GM18519 (cell line): ENCODE data around the gene UBE2L3.
"Not testable (repeated sequence)": the region's sequence is repeated elsewhere in the genome, so short reads cannot be mapped to it uniquely, and the experiment has no call there.

Experiments
- ATAC-seq: cut with Tn5 transposase; IDR thresholded peaks from one replicate; pipeline ENCODE4 v1.9.1; 2021; ENCODE audit warnings: mild to moderate bottlenecking, moderate library complexity; ENCODE audit not compliant: unreplicated experiment, low FRiP score

The UBE2L3 gene

DNA sequence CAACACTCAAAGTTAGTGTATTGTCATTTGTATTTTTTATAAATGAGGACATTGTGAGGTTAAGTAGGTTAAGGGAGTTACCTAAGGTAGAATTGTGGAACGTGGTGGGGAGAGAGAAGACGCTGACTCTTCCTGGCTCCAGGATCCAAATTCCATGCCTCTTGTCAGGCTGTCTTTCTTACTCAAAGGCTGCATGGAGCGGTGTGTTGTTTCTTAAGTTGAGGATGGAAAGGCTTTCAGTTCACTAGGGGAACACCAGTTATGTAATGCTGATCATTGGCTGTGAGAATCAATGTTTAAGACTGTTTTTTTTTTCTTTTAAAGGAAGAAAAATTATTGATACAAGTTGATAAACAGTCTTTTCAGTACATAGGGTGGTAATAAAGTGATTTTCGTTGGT is 2.9 kb downstream of the UBE2L3 start:
- no peak for ATAC-seq

DNA sequence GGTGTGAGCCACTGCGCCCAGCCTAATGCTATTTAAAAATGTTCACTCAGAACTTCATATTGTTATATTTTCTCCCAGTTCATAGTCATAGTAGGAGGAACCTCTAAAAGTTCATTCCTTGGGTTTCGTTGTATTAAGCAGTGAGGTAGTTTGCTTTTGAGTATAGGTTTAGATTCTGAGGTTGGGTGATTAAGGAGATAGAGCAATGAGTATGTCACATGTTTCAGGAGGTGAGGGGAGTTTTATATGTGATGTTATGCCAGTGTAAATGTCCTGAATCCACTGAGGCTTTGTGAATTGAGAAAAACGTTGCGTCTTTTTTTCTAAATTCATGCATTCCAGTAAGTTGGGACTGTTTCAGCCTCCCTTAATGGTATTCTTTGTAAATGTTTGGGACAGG is 4.2 kb downstream of the UBE2L3 start:
- ATAC-seq, result no peak

DNA sequence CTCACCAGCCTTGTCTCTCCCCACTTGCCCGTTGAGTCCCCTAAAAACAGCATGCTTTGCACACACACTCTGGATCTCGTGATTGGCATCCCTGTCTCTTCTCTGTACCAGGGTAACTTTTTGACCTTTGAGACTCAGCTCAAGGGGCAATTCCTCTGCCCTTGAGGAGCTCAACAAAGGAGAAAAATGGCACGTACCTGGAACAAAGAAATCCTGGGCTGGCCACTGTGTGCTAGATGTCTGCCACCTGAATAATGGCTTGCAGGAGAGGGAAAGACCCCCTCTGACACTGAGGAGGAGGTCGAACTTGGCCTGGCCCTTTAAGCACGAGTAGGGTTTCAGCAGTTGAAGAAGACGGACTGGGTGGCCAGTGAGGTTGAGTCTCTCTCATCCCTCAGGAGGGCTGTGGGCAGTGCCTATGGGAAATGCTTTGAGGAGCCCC is 5.8 kb downstream of the UBE2L3 start:
- ATAC-seq, result no peak

DNA sequence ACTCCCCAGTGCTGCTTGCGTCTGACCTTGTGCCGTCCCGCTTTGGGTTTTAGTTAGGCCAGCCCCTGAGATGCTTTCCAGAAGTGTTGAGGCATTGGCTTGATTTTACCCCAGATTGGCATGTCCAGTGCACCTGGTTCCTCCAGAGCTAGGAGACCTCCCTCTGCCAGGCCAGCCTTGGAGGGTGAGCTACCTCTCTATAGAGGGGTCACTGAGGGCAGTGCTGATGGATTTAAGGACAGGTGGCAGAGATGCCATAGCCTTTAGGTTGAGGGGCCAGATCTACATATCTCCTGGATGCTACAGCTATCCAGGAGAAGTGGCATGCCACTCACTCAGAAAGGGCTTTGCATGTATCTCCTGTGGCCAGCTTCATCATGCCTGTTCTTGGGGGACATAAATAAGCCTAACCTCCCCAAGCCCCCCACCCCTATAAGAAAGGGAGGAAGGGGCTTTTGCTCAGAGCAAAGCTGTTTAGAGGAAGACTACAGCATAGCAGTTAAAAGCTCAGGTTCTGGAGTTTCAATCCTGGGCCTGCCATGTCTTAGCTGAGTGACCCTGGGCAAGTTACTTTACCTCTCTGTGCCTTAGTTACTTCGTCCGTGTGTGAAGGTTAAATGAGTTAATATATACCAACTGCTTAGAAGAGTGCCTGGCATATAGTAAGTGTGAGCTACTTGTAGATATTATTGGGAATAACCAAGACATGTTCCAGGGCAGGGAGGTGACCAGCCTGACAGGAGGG is 6.4 kb downstream of the UBE2L3 start:
- ATAC-seq, result no peak

DNA sequence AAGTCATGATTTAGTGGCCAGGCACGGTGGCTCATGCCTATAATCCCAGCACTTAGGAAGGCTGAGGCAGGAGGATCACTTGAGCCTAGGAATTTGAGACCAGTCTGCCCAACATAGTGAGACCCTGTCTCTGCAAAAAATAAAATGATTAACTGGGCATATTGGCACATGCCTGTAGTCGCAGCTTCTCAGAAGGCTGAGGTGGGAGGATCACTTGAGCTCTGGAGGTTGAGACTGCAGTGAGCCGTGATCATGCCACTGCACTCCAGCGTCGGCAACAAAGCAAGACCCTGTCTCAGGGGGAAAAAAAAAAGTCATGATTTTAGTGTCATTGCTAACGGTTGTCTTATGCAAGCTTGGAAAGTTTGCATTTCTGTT is 11.9 kb downstream of the UBE2L3 start:
- no peak for ATAC-seq

DNA sequence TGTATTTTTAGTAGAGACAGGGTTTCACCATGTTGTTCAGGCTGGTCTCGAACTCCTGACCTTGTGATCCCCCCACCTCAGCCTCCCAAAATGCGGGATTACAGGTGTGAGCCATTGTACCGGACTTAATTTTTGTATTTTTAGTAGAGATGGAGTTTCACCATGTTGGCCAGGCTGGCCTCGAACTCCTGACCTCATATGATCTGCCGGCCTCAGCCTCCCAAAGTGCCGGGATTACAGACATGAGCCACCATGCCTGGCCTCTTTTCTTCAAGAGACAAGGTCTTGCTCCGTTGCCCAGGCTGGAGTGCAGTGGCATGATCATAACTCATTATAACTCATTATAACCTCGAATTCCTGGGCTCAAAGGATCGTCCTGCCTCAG is 13.1 kb downstream of the UBE2L3 start:
- not testable (repeated sequence) for ATAC-seq

DNA sequence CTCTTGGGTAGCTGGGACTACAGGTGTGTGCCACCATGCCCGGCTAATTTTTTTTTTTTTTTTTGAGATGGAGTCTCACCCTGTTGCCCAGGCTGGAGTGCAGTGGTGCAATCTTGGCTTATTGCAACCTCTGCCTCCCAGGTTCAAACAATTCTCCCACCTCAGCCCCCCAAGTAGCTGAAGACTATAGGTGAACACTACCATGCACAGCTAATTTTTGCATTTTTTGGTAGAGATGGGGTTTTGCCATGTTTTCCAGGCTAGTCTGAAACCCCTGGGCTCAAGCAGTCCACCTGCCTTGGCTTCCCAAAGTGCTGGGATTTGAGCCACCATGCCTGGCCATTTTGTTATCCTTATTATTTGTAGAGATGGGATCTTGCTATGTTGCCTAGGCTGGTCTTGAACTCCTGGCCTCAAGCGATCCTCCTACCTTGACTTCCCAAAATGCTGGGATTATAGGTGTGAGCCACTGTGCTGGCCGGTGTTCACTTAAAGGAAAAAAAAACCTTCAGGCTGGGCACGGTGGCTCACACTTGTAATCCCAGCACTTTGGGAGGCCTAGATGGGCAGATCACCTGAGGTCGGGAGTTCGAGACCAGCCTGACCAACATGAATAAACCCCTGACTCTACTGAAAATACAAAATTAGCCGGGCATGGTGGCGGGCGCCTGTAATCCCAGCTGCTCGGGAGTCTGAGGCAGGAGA is 13.6 kb downstream of the UBE2L3 start:
- ATAC-seq, result not testable (repeated sequence)

DNA sequence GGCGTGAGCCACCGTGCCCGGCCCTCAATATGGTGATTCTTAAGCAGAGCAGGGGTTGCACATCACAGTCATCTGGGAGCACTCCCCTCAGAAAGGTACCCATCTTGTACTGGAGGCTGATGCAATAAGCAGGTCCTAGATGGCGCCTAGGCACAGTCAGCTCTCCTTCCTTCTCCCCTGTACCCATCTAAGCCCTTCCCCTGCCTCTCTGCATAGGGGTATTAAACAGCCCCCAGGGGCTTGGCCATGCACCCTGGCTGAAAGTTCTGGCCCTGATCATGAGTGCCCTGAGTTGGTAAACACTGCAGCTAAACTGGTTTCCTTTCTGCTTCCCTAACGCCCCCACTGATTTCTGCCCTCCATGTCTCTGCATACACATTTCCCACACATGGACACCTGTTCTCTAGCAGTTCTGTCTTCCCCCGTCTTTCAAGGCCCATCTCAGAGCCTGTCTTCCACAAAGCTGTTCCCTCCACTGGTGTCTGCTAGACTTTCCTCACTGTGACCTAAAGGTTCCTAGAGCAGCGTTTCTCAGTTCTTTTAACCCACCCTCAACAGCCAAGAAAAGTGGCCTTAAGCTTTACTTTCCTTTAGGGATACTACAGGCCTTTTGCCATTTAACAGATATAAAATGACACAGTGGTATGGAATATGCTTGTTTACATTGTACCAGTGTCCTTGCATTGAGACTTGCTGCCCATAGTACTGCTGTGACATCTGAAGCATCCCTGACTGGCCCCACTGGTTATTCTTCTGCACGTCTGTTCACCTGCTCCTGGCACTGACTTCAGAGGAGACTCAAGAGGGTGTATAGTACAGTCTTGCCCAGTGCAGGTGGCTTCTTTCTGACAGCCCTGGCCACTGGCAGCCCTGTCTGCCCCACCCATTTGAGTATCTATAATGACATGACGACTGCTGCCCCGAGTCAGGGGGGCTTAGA is 15.6 kb downstream of the UBE2L3 start:
- ATAC-seq, result no peak

DNA sequence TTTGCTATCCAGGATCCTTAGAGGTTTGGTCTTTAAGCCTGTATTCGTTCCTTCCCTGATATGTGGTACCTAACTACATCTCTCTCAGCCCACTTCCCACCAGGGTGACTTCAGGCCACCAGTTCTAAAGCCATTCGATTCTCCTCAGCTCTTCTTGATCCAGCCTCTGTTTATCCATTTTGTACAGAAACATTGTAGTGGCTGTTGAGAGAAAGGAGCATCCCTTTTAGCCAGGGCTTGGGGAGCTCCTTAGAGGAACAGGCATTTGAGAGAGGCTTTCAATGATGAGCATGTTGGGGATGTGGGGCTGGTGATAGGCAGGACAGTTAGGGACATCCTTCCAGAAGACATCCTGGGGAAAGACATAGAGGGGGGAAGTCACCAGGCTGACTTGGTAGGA is 17.9 kb downstream of the UBE2L3 start:
- no peak for ATAC-seq

DNA sequence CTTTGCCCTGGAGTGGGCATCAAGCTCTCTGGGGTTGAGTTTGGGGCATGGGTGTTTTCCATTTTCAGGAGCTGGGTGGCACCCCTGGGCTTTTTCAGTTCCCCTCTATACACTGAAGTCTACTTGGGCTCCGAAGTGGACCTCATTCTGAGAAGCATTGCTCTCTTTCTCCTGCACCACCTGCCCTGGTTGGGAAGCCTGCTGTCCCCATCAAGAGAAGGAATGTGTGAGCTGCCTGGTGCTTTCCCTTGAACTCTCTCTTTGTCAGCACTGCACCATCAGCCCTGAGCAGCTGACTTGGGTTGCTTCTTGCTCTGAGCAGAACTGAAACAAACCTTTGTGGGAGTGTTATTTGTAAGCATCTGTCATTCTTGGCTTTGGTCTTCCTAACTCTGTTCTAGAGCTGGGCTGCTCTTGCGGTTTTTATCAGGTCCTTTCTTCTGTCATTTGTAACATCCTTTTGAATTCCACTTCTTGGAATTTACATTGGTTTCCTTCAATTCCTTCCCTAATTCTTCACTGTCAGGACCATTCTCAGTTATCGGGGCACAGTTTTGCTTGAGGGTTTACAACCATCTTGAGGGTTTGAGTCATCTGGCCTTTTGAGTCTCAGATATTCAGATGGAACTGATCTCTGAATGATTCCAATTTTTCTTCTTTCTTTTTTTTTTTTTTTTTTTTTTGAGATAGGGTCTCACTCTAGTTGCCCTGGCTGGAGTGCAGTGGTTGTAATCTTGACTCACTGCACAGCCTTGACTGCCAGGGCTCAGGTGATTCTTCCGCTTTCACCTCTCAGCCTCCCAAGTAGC is 20.5 kb downstream of the UBE2L3 start:
- ATAC-seq, result no peak

DNA sequence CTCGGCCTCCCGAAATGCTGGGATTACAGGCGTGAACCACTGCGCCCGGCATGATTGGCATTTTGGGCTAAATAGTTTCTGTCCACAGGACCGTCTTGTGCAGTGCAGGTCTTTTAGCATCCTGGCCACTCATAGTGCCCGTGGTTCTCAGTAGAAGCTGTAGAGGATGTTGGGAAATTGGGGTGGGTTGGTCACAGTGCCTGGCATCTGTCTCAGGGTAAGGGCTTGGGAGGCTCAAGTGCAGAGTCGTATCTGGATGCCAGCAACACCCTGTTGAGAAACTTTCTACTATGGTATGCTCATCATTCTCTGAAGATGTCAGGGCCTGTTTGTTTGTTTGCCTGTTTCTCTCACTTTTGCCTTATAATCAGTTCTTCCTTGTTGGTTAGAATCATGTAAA is 21.9 kb downstream of the UBE2L3 start:
- ATAC-seq, result no peak

DNA sequence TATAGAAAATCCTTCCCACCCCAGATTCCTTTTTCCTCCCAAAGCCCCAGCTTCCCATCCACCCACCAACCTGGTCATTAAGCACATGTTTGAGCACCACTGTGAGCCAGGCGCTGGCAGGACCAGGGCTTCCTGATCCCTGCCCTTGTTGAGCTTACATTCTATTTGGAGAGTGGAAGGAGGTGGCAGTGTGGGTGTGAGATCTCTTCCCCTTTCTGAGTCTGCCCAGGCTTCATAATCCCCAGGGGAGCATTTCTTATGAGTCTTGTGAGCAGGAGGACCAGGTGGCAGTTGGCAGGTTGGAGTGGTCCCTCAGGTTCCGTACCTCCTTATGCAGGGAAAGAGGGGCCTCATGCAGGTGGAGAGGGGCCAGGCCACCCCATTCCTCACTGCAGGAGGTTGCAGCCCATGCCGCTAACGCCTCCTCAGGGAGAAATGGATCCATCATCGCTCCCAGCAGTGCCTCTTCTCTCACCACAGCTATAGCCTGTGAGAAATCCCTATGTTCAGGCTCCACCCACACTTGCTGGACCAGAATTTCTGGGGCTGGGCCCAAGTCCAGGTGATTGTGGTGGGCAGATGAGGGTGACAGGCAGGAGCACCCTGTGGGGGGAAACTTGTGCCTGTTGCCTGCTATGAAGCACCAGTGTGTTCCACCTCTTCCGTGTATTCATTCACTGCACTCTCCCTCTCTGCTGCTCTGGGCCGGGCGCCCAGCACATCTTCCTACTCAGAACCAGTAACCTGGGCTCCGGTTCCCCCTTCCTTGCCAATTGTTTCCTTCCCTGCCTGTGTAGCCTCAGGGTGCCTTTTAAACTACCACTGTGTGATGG is 23.5 kb downstream of the UBE2L3 start:
- ATAC-seq, result no peak

DNA sequence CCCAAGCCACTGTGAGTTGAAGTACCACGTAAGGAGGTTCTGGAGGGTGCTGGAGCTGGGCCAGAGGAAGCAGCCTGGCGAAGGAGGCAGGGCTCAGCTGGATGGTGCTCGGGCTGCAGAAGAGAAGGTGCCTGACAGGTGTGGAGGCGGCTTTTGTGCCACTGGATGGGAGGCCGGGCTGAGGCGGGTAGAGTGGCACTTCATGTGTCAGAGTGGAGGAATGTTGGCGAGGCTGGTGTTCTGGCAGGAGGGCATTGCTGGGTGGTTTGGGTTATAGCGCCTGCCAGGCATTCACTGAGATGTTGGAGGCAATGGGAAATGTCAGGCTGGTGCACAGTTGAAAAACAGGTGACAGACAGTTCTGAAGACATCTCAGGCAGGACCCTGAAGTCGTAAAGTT is 24.2 kb downstream of the UBE2L3 start:
- ATAC-seq, result no peak

DNA sequence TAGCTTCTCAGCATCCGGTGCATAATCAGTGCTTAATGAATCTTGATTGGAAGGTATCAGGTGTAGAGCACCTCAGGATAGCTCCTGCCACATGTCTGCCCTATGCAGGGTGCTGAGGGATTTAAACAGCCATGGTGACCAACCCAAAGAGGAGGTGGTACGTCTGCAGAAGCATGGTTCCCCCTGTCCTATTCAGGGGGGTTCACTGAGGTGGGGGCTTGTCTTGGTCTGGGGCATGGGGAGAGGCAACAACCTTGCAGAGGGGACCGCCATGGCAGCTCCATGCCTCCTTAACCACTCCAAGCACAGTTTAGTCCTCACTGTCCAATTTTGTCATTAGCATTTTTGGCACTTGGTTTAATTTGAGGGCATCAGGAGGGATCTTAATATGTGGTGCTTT is 24.9 kb downstream of the UBE2L3 start:
- ATAC-seq, result no peak

DNA sequence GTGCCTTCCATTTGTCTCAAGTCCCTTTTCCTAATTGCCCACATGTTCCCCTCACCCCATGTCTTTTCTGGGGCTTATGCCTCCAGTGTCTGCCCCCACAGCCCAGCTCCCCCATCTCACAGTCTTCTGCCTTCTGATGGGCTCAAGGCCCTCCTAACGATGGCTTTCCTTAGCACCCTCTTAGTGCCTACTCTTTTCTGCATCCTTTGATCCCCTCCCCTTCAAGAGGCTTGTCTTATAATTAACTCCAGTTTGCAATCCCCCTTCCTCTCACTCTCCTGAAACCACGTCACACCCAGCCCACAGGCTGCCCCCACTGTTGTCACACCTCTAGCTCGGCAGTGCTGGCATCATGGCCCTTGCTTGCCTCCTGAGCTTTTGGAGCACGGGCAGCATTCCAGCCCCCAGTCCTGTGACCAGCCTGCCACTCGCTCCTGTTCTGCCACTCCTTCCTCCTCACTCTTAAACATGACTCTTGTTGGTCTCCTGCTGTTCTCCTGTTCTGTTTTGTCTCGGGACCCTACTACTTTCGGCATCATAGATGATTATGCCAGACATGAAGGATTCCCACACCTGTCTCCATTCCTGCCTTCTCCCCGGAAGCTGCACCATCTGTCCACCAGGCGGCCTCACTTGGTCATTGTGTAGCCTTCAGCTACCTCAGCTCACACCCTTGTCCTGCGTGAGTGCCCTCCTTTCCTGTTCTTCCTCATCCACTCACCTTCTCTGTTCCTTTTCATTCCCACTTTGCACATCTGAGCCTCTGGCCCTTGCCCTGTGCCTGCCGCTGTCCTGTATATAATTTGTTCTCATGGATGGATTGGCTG is 26.1 kb downstream of the UBE2L3 start:
- ATAC-seq, result no peak

DNA sequence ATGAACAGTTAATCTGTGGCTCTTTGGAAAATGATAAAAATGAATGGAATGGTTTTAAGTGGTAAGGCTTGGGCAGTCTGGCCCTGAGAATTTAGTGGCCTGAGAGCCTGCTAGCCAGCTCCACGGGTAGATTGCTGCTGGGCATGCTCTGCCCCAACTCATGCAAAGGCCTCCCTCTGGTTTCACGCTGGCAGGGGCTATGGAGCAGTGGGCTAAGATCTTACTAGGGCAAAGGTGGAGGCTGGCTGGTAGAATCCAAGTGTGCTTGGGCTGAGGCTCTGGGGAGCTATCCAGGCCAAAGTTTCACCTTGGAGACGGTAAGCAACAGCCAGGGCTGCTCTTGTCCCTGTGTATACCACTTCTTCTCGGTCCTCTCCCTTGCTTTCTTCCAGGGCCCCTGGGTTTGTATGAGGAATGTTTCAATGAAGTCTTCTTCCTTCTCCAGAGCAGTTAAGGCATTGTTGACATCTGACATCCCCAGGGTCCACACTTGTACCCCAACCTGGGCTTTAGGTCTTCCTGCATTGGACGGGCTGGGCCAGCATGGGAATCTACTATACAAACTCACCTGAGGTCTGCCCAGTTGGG is 27.4 kb downstream of the UBE2L3 start:
- no peak for ATAC-seq

DNA sequence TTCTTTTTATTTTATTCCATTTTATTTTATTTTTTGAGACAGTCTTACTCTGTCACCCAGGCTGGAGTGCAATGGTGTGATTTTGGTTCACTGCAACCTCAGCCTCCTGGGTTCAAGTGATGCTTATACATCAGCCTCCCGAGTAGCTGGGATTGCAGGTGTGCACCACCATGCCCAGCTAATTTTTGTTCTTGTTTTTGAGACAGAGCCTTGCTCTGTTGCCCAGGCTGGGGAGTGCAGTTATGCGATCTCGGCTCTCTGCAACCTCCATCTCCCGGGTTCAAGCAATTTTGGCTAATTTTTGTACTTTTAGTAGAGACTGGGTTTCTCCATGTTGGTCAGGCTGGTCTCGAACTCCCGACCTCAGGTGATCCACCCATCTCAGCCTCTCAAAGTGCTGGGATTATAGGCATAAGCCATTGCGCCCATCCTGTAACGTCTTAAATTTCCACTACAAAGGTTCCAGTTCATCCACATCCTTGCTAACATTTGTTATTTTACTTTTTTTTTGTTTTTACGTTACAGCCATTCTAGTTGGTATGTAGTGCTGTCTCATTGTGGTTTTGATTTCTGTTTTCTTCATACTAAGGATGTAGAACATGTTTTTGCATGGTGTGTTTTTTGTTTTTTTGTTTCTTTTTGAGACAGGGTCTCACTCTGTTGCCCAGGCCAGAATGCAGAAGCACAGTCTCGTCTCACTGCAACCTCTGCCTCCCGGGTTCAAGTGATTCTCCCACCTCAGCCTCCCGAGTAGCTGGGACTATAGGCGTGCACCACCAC is 29.0 kb downstream of the UBE2L3 start:
- not testable (repeated sequence) for ATAC-seq
